NB4 (cell line): Measurements from ENCODE around the gene CASP9.
A peak's percentile ranks its signal among the peaks of the same experiment; 100 is the strongest.

Experiments used
- DNase-seq: peaks from one replicate; pipeline ENCODE4 v3.0.0; 2010; ENCODE audit warnings: low read depth
- H3K4me3 ChIP-seq: one replicate; pipeline ENCODE4 v1.5.1; 2011; ENCODE audit warnings: mild to moderate bottlenecking, low read depth, low read length, moderate library complexity
- MYC ChIP-seq: IDR thresholded peaks from 2 replicates; pipeline ENCODE4 v1.6.1; 2011; ENCODE audit warnings: low read depth, low read length
- POLR2A ChIP-seq: IDR thresholded peaks from 2 replicates; pipeline ENCODE4 v1.6.1; 2011; ENCODE audit warnings: mild to moderate bottlenecking; ENCODE audit not compliant: insufficient read length; ENCODE audit errors: extremely low read depth
- TF ChIP-seq, protein P1 (sequence below): IDR thresholded peaks from 2 replicates; pipeline ENCODE4 v1.6.1; 2011; ENCODE audit warnings: low read depth, low read length
- TF ChIP-seq, protein P2 (sequence below): IDR thresholded peaks from one replicate; pipeline ENCODE4 v1.5.1; 2012; ENCODE audit warnings: low read depth, low read length

CASP9 gene

DNA sequence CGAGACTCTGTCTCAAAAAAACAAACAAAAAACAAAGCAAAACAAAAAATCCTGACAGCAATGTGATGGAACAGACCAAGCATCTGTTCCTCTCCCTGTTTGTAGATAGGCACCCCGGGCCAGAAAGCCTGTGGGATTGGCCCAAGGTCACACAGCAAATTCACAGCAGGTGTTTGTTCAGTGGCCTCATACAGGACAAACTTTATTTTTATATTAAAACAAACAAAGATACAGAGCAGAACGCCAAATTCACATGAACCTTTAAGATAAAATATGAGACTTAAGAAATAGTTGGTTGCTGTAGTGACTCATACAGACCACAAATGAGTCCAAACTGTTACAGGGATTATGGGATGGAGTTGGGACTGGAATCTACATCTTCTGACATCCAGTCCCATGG, 69.8 kb downstream of the CASP9 start:
- H3K4me3 ChIP-seq, result no peak overlapping the region
- TF ChIP-seq, protein P1, sequence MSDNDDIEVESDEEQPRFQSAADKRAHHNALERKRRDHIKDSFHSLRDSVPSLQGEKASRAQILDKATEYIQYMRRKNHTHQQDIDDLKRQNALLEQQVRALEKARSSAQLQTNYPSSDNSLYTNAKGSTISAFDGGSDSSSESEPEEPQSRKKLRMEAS, result no peak
- TF ChIP-seq, protein P2, sequence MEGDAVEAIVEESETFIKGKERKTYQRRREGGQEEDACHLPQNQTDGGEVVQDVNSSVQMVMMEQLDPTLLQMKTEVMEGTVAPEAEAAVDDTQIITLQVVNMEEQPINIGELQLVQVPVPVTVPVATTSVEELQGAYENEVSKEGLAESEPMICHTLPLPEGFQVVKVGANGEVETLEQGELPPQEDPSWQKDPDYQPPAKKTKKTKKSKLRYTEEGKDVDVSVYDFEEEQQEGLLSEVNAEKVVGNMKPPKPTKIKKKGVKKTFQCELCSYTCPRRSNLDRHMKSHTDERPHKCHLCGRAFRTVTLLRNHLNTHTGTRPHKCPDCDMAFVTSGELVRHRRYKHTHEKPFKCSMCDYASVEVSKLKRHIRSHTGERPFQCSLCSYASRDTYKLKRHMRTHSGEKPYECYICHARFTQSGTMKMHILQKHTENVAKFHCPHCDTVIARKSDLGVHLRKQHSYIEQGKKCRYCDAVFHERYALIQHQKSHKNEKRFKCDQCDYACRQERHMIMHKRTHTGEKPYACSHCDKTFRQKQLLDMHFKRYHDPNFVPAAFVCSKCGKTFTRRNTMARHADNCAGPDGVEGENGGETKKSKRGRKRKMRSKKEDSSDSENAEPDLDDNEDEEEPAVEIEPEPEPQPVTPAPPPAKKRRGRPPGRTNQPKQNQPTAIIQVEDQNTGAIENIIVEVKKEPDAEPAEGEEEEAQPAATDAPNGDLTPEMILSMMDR, result no peak
- TF ChIP-seq POLR2A, result no peak
- TF ChIP-seq MYC, result no peak
- peak; percentile 47 for DNase-seq

DNA sequence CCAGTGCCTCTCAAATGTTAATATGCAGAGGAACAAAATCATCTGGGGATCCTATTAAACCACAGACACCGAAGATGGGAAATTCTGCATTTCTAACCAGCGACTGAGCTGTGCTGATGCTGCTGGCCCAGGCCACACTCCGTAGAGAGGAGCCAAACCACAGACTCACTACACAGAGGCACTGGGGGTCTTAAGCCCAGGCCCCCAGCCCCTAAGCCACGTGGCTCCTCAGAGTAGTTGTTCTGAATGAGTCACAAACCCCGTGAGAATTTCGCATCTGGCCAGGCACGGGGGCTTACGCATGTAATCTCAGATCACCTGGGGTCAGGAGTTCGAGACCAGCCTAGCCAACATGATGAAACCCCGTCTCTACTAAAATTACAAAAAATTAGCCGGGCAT, 70.3 kb downstream of the CASP9 start:
- no peak overlapping the region for H3K4me3 ChIP-seq
- TF ChIP-seq MYC (no peak), POLR2A (no peak)
- TF ChIP-seq, protein P1, result no peak
- TF ChIP-seq, protein P2, result no peak
- no peak for DNase-seq

DNA sequence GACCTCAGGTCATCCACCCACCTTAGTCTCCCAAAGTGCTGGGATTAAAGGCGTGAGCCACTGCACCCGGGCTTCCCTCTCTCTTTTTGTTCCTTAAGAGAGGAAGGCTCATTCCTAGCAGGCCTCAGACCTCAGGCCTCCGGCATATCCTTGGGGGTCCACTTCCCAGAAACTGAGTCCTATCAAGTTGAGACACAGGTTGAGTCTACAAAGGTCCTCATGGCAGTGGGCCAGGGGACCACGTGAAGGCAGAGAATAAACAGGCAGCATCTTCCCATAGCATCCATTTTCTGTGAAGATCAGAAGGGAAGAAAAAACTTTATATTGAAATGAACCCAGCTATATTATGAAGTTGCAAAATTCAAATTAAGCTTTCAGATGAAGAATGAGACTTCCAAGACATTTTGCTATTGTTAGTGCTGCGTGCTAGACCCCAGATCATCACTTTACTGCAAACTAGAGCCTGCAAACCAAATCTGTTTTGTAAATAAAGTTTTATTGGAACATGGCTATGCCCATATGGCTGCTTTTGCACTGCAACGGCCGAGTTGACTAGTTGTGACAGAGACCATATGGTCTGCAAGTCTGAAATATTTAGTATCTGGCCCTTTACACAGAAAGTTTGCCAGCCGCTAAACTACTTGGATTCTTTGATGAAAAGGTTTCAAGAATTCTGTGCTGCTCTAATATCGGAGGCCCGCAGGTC, 71.0 kb downstream of the CASP9 start:
- TF ChIP-seq, protein P1, result no peak
- TF ChIP-seq, protein P2, result no peak
- no peak for TF ChIP-seq MYC
- no peak for TF ChIP-seq POLR2A
- H3K4me3 ChIP-seq, result no peak overlapping the region
- DNase-seq, result no peak

DNA sequence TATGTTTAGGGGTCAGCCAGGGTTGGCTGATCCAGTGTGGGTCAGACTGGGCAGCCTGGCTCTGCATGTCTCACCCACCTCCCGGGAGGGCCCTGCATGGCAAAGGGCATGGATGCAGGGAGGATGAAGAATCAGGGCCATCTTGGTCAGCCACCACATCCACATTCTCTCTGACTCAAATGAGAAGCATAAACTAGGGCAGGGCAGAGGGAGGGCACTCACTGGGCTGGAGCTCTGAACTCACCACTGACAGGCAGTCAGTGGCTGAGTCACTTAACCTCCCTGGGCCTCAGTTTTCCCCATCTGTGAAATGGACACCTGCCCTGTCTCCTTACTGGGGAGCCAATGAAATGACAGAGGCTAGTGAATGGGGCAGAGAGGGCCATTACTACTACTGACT, 71.8 kb downstream of the CASP9 start:
- TF ChIP-seq, protein P1, result no peak
- TF ChIP-seq POLR2A, result no peak
- no peak for TF ChIP-seq MYC
- TF ChIP-seq, protein P2, result no peak
- H3K4me3 ChIP-seq, result no peak overlapping the region
- DNase-seq, result no peak

DNA sequence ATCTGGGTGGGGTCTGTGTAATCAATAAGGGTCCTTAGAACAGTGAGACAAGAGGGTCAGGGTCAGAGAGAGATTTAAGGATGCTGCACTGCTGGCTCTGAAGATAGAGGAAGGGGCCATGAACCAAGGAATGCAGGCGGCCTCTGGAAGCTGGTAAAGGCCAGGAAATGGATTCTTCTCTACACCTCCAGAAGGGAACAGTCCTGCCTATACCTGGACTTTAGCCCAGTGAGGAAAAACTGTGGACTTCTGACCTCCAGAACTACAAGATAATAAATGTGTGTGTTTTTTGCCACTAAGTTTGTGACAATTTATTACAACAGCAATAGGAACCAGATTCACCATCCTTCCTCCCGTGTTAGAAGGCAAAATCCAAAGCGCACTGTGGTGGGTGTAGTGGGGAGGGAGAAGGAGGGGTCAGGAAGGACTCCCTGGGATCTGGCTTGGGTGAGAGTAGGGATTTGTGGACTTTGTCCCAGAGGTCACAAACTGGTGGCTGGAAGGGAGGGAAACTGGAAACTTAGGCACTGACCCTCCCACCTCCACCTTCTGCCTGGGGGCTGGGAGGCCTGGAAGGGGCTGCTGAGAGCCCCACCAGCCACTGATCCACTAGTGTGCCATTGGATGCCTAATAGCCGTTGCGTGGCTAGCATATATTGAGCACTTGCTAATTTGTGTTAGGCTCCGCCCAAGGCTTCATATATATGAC, 72.8 kb downstream of the CASP9 start:
- TF ChIP-seq, protein P1, result no peak
- TF ChIP-seq POLR2A (no peak), MYC (no peak)
- TF ChIP-seq, protein P2, result no peak
- no peak overlapping the region for H3K4me3 ChIP-seq
- no peak for DNase-seq
